Left ventricle myocardium inferior (tissue), 1 donor: ENCODE data around the gene PTPN14. TPM values are rescaled to one million over a fixed set of nuclear protein-coding genes. Genes with fewer than 3 reads are reported as not detected.

Experiments used
- DNase-seq: peaks from one replicate; pipeline ENCODE4 v3.0.0-alpha.2; 2020
- H3K27ac ChIP-seq: fragments of 200-600 bp; replicated peaks from 2 replicates; pipeline ENCODE4 v1.8.0; 2021
- H3K27me3 ChIP-seq: fragments of 200-600 bp; 2 replicates; pipeline ENCODE4 v1.8.0; 2021; ENCODE audit warnings: low read depth
- H3K36me3 ChIP-seq: fragments of 200-600 bp; 2 replicates; pipeline ENCODE4 v1.8.0; 2021
- H3K4me1 ChIP-seq: fragments of 200-600 bp; 2 replicates; pipeline ENCODE4 v1.8.0; 2021
- H3K4me3 ChIP-seq: fragments of 200-600 bp; 2 replicates; pipeline ENCODE4 v1.8.0; 2021; ENCODE audit warnings: mild to moderate bottlenecking, moderate library complexity
- H3K9me3 ChIP-seq: fragments of 200-600 bp; replicated peaks from 2 replicates; pipeline ENCODE4 v1.8.0; 2021
- CTCF ChIP-seq: fragments of 200-600 bp; IDR thresholded peaks from 2 replicates; pipeline ENCODE4 v1.8.0; 2021; ENCODE audit warnings: antibody characterized with exemption, mild to moderate bottlenecking, borderline replicate concordance
- intact Hi-C: fragments of 100-400 bp; cut with micrococcal nuclease; formaldehyde crosslinking; loops from one replicate; pipeline ENCODE4 v1.11.0; 2022
- total RNA-seq: library from RNA; stranded (reverse); fragmentation: NEBNext Ultra II Directional; extraction: Animal tissue kit (Norgen Biotek cat#: 25700); gene quantifications from one replicate; pipeline ENCODE4 v1.2.1, GENCODE V29; 2021
- donor health status: DM: no; HTN: yes; CAD: no; lungs with severe emphysema.

The PTPN14 gene
- total RNA-seq, 1 donor from 2014 or later = 32.5 TPM

GRCh38 chr1:214538496-214538895 lies 12.9 kb downstream of the PTPN14 start:
- intact Hi-C loops = no loop called here
- TF ChIP-seq CTCF = no peak
- H3K4me1 ChIP-seq = peaks cover 66% of the 10 kb centered on the region

GRCh38 chr1:214537872-214538473 lies 13.4 kb downstream of the PTPN14 start:
- H3K36me3 ChIP-seq = no peaks in the 10 kb centered on the region
- H3K4me3 ChIP-seq = no peak overlapping the region
- intact Hi-C loops = no loop called here
- H3K27ac ChIP-seq = no peak overlapping the region
- no peak for DNase-seq
- H3K27me3 ChIP-seq = no peaks in the 10 kb centered on the region
- peaks cover 61% of the 10 kb centered on the region for H3K4me1 ChIP-seq
- H3K9me3 ChIP-seq = no peaks in the 10 kb centered on the region
- no peak for TF ChIP-seq CTCF

More at GRCh38 chr1:214538496-214538895, 12.9 kb downstream of the PTPN14 start:
- H3K27ac ChIP-seq = no peak overlapping the region
- no peaks in the 10 kb centered on the region for H3K9me3 ChIP-seq
- no peak overlapping the region for H3K4me3 ChIP-seq
- no peaks in the 10 kb centered on the region for H3K36me3 ChIP-seq
- H3K27me3 ChIP-seq = no peaks in the 10 kb centered on the region
- no peak for DNase-seq

- TF ChIP-seq CTCF = no peak
- H3K36me3 ChIP-seq = peaks cover 7% of the 10 kb centered on the region
- no peak for DNase-seq
- no peaks in the 10 kb centered on the region for H3K27me3 ChIP-seq
- peaks cover 54% of the 10 kb centered on the region for H3K4me1 ChIP-seq
- intact Hi-C loops = no loop called here
- no peak overlapping the region for H3K27ac ChIP-seq
- H3K4me3 ChIP-seq = no peak overlapping the region
- H3K9me3 ChIP-seq = no peaks in the 10 kb centered on the region
These were observed 14.2 kb downstream of the PTPN14 start for GRCh38 chr1:214537219-214537618.

- no peaks in the 10 kb centered on the region for H3K9me3 ChIP-seq
- H3K27ac ChIP-seq = no peak overlapping the region
- H3K4me3 ChIP-seq = no peak overlapping the region
- peaks cover 8% of the 10 kb centered on the region for H3K36me3 ChIP-seq
- intact Hi-C loops = no loop called here
- H3K27me3 ChIP-seq = no peaks in the 10 kb centered on the region
- no peak for DNase-seq
- TF ChIP-seq CTCF = no peak
- H3K4me1 ChIP-seq = peaks cover 17% of the 10 kb centered on the region
These were observed 19.3 kb downstream of the PTPN14 start for GRCh38 chr1:214532070-214532469.

- no peak overlapping the region for H3K4me3 ChIP-seq
These were observed 25.8 kb downstream of the PTPN14 start for GRCh38 chr1:214525535-214526019.

More at GRCh38 chr1:214525535-214526019, 25.8 kb downstream of the PTPN14 start:
- no peak for DNase-seq
- Histone ChIP-seq H3K27ac (no peak overlapping the region), H3K9me3 (no peaks in the 10 kb centered on the region), H3K27me3 (no peaks in the 10 kb centered on the region), H3K4me1 (peaks cover 34% of the 10 kb centered on the region), H3K36me3 (no peaks in the 10 kb centered on the region)
- intact Hi-C loops = no loop called here
- TF ChIP-seq CTCF = no peak
